Measurements from ENCODE around the gene CD19.

Gene CD19

DNA sequence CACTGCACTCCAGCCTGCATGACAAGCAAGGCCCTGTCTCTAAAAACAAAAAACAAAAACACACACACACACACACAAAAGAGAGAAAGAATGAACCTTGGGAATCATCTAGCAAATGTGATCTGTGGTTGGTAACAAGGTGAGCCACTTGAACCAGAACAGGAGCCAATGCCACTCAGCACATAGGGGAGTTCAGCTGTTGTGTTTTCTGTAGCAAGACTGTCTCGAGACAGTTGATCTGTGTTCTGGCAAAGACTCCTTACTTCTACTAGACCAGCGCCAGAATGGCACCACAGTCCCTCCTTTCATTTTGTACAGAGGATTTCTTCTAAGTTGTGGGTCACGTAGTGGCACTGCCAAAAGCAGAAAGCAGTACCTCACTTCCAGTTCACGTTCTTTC lies 32.8 kb upstream of the CD19 start:
- Histone ChIP-seq H3K36me3 (ENCODE audit: low read depth) (no peaks in the 10 kb centered on the region), H3K27me3 (ENCODE audit: insufficient read depth, poor library complexity, severe bottlenecking) (no peaks in the 10 kb centered on the region), H3K27ac (ENCODE audit: poor library complexity, severe bottlenecking) (no peak overlapping the region), H3K4me1 (ENCODE audit: insufficient read depth, poor library complexity, severe bottlenecking) (no peaks in the 10 kb centered on the region), H3K4me3 (ENCODE audit: severe bottlenecking) (no peak overlapping the region), H3K9me3 (ENCODE audit: severe bottlenecking) (no peaks in the 10 kb centered on the region)
- TF ChIP-seq, protein P1, sequence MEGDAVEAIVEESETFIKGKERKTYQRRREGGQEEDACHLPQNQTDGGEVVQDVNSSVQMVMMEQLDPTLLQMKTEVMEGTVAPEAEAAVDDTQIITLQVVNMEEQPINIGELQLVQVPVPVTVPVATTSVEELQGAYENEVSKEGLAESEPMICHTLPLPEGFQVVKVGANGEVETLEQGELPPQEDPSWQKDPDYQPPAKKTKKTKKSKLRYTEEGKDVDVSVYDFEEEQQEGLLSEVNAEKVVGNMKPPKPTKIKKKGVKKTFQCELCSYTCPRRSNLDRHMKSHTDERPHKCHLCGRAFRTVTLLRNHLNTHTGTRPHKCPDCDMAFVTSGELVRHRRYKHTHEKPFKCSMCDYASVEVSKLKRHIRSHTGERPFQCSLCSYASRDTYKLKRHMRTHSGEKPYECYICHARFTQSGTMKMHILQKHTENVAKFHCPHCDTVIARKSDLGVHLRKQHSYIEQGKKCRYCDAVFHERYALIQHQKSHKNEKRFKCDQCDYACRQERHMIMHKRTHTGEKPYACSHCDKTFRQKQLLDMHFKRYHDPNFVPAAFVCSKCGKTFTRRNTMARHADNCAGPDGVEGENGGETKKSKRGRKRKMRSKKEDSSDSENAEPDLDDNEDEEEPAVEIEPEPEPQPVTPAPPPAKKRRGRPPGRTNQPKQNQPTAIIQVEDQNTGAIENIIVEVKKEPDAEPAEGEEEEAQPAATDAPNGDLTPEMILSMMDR (IDR thresholded peaks at IDR 0.05; ENCODE audit: poor library complexity, severe bottlenecking): no peak
- ATAC-seq (ENCODE audit: low read depth) (no peak), DNase-seq (ENCODE audit: low spot score) (no peak)

DNA sequence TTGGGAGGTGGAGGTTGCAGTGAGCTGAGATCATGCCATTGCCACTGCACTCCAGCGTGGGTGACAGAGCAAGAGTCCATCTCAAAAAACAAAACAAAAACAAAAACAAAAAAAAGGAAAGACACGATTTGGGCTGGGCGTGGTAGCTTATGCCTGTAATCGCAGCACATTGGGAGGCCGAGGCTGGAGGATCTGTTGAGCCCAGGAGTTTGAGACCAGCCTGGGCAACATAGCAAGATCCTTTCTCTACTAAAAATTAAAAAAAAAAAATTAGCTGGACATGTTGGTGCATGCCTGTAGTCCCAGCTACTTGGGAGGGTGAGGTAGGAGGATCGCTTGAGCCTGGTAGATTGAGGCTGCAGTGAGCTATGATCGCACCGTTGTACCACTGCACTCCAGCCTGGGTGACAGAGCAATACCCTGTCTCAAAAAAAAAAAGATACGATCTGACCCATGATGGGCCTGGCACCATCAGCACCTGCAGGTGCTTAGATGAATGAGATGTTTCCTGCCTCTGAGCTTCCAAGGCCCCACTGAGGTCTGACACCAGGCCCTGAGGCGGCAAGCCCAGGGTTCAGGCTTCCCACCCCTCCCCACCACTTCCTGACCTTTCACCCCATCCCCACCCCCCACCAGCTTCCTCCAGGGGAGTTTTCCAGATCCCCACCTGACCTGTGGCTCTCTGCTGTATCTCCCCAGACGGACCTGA lies 31.7 kb upstream of the CD19 start:
- H3K36me3 ChIP-seq (ENCODE audit: low read depth): no peaks in the 10 kb centered on the region
- H3K27ac ChIP-seq (ENCODE audit: poor library complexity, severe bottlenecking): no peak overlapping the region
- H3K27me3 ChIP-seq (ENCODE audit: insufficient read depth, poor library complexity, severe bottlenecking): no peaks in the 10 kb centered on the region
- no peaks in the 10 kb centered on the region for H3K4me1 ChIP-seq (ENCODE audit: insufficient read depth, poor library complexity, severe bottlenecking)
- no peak for ATAC-seq (ENCODE audit: low read depth)
- TF ChIP-seq, protein P1 (IDR thresholded peaks at IDR 0.05; ENCODE audit: poor library complexity, severe bottlenecking): no peak
- DNase-seq (ENCODE audit: low spot score): no peak
- no peak overlapping the region for H3K4me3 ChIP-seq (ENCODE audit: severe bottlenecking)
- no peaks in the 10 kb centered on the region for H3K9me3 ChIP-seq (ENCODE audit: severe bottlenecking)

DNA sequence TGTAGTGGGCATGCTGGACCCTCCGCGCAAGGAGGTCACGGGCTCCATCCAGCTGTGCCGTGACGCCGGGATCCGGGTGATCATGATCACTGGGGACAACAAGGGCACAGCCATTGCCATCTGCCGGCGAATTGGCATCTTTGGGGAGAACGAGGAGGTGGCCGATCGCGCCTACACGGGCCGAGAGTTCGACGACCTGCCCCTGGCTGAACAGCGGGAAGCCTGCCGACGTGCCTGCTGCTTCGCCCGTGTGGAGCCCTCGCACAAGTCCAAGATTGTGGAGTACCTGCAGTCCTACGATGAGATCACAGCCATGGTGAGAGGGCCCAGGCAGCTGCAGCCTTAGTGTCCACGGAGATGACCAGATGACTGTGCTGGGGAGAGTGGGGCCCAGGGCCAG lies 31.2 kb upstream of the CD19 start:
- ATAC-seq (ENCODE audit: low read depth): no peak
- no peaks in the 10 kb centered on the region for H3K27me3 ChIP-seq (ENCODE audit: insufficient read depth, poor library complexity, severe bottlenecking)
- H3K27ac ChIP-seq (ENCODE audit: poor library complexity, severe bottlenecking): no peak overlapping the region
- TF ChIP-seq, protein P1 (IDR thresholded peaks at IDR 0.05; ENCODE audit: poor library complexity, severe bottlenecking): no peak
- no peak overlapping the region for H3K4me3 ChIP-seq (ENCODE audit: severe bottlenecking)
- H3K36me3 ChIP-seq (ENCODE audit: low read depth): no peaks in the 10 kb centered on the region
- no peaks in the 10 kb centered on the region for H3K9me3 ChIP-seq (ENCODE audit: severe bottlenecking)
- peak; percentile 52 for DNase-seq (ENCODE audit: low spot score)
- H3K4me1 ChIP-seq (ENCODE audit: insufficient read depth, poor library complexity, severe bottlenecking): no peaks in the 10 kb centered on the region

GRCh38 chr16:28901862-28902261 lies 29.9 kb upstream of the CD19 start:
- TF ChIP-seq, protein P1 (IDR thresholded peaks at IDR 0.05; ENCODE audit: poor library complexity, severe bottlenecking): no peak
- H3K27ac ChIP-seq (ENCODE audit: poor library complexity, severe bottlenecking): no peak overlapping the region
- H3K36me3 ChIP-seq (ENCODE audit: low read depth): no peaks in the 10 kb centered on the region
- DNase-seq (ENCODE audit: low spot score) (peak; percentile 51), ATAC-seq (ENCODE audit: low read depth) (no peak)
- H3K4me1 ChIP-seq (ENCODE audit: insufficient read depth, poor library complexity, severe bottlenecking): no peaks in the 10 kb centered on the region
- H3K4me3 ChIP-seq (ENCODE audit: severe bottlenecking): no peak overlapping the region
- H3K27me3 ChIP-seq (ENCODE audit: insufficient read depth, poor library complexity, severe bottlenecking): no peaks in the 10 kb centered on the region
- no peaks in the 10 kb centered on the region for H3K9me3 ChIP-seq (ENCODE audit: severe bottlenecking)

GRCh38 chr16:28902909-28903308 lies 28.9 kb upstream of the CD19 start:
- Histone ChIP-seq H3K36me3 (ENCODE audit: low read depth) (0 out of 2 replicates have a peak, but pooled peaks cover 1% of the 10 kb centered on the region), H3K4me3 (ENCODE audit: severe bottlenecking) (no peak overlapping the region), H3K27ac (ENCODE audit: poor library complexity, severe bottlenecking) (no peak overlapping the region), H3K4me1 (ENCODE audit: insufficient read depth, poor library complexity, severe bottlenecking) (no peaks in the 10 kb centered on the region), H3K27me3 (ENCODE audit: insufficient read depth, poor library complexity, severe bottlenecking) (no peaks in the 10 kb centered on the region), H3K9me3 (ENCODE audit: severe bottlenecking) (no peaks in the 10 kb centered on the region)
- TF ChIP-seq, protein P1 (IDR thresholded peaks at IDR 0.05; ENCODE audit: poor library complexity, severe bottlenecking): no peak
- DNase-seq (ENCODE audit: low spot score): peak; percentile 50
- ATAC-seq (ENCODE audit: low read depth): no peak
